CD4-positive, CD25-positive, alpha-beta regulatory T cell (primary cell): Measurements from ENCODE around the gene SERINC5. TPM values are rescaled to one million over a fixed set of nuclear protein-coding genes. Genes with fewer than 3 reads are reported as not detected.

ENCODE experiments used
- ATAC-seq, 2 donors: fragments of 150-1000 bp; cut with Tn5 transposase; one replicate each; pipeline ENCODE4 v1.10.0; 2021; ENCODE audit warnings: low read depth in 2 of 2, moderate number of reproducible peaks in 2 of 2, moderate library complexity in 1 of 2
- DNase-seq, 3 donors: peaks; one replicate each; pipeline versions ENCODE4 v3.0.0 to v3.0.0-alpha.2; 2012 to 2022; ENCODE audit warnings: mixed read lengths in 1 of 3
- H3K27ac ChIP-seq: one replicate; pipeline ENCODE4 v1.7.0; 2013; ENCODE audit warnings: mild to moderate bottlenecking, low read length; ENCODE audit not compliant: insufficient read depth, poor library complexity, severe bottlenecking
- H3K27me3 ChIP-seq: one replicate; pipeline ENCODE4 v1.7.0; 2013; ENCODE audit warnings: low read length; ENCODE audit not compliant: control insufficient read depth, insufficient read depth
- H3K36me3 ChIP-seq: one replicate; pipeline ENCODE4 v1.7.0; 2013; ENCODE audit warnings: mild to moderate bottlenecking, low read length, moderate library complexity; ENCODE audit not compliant: control insufficient read depth, insufficient read depth
- H3K4me1 ChIP-seq: 2 replicates; pipeline ENCODE4 v1.7.0; 2013; ENCODE audit warnings: mild to moderate bottlenecking, low read length; ENCODE audit not compliant: insufficient read depth, control insufficient read depth, poor library complexity, severe bottlenecking
- H3K4me3 ChIP-seq: one replicate; pipeline ENCODE4 v1.7.0; 2013; ENCODE audit warnings: low read depth, mild to moderate bottlenecking, low read length, moderate library complexity
- H3K9me3 ChIP-seq, 2 experiments: 1 replicate in 1 of 2; 2 replicates in 1 of 2; pipeline ENCODE4 v1.7.0; 2013; ENCODE audit warnings: low read length in 2 of 2, mild to moderate bottlenecking in 1 of 2, moderate library complexity in 1 of 2; ENCODE audit not compliant: control insufficient read depth in 2 of 2
- H3K27ac Mint-ChIP-seq, 3 donors: one replicate each; pipeline ENCODE4 v1.8.0; 2020 to 2022; ENCODE audit warnings: mild to moderate bottlenecking in 3 of 3, mixed read lengths in 3 of 3, moderate library complexity in 2 of 3
- H3K27me3 Mint-ChIP-seq: one replicate; pipeline ENCODE4 v1.8.0; 2022; ENCODE audit warnings: mild to moderate bottlenecking, mixed read lengths
- H3K36me3 Mint-ChIP-seq: one replicate; pipeline ENCODE4 v1.8.0; 2020; ENCODE audit warnings: mixed read lengths
- H3K4me1 Mint-ChIP-seq, 4 donors: one replicate each; pipeline ENCODE4 v1.8.0; 2020 to 2022; ENCODE audit warnings: mixed read lengths in 4 of 4, mild to moderate bottlenecking in 1 of 4
- H3K4me3 Mint-ChIP-seq, 4 donors: one replicate each; pipeline ENCODE4 v1.8.0; 2020 to 2022; ENCODE audit warnings: mild to moderate bottlenecking in 4 of 4, mixed read lengths in 4 of 4, moderate library complexity in 3 of 4
- H3K9me3 Mint-ChIP-seq, 7 donors: one replicate each; pipeline ENCODE4 v1.8.0; 2020 to 2022; ENCODE audit warnings: mixed read lengths in 7 of 7, mild to moderate bottlenecking in 3 of 7, moderate library complexity in 2 of 7
- polyA plus RNA-seq, 4 donors: library from polyadenylated mRNA; unstranded; fragments of 300-500 nt; fragmentation: Illumina TruSeq; gene quantifications; one replicate each; pipeline ENCODE4 v1.2.3, GENCODE V29; 2021
- total RNA-seq: library from RNA; stranded (reverse); gene quantifications from one replicate; pipeline ENCODE4 v1.2.3, GENCODE V29; 2022

The SERINC5 gene
- total and polyA plus RNA-seq, 5 donors from 2014 or later = 12.7 to 80.3 (median 16.9) TPM

GRCh38 chr5:80254767-80255430, 949 bp downstream of the SERINC5 start:
- H3K27ac Mint-ChIP-seq = peak overlapping the region; percentile 80 to 92 (median 90)
- DNase-seq = peak in 2 of 3 donors; percentile 46 to 50
- H3K4me1 Mint-ChIP-seq = peaks cover 21 to 67% (median 48%) of the 10 kb centered on the region in 4 donors
- no peaks in the 10 kb centered on the region for H3K36me3 ChIP-seq
- H3K27ac ChIP-seq = peak overlapping the region; percentile 86
- H3K27me3 Mint-ChIP-seq = no peaks in the 10 kb centered on the region
- no peak for ATAC-seq
- H3K4me3 ChIP-seq = peak overlapping the region; percentile 100
- H3K4me3 Mint-ChIP-seq = peak overlapping the region; percentile 91 to 96 (median 92)
- peaks cover 43% of the 10 kb centered on the region for H3K4me1 ChIP-seq
- H3K27me3 ChIP-seq = no peaks in the 10 kb centered on the region
- H3K9me3 Mint-ChIP-seq = peaks cover 0 to 3% (median 0%) of the 10 kb centered on the region in 7 donors
- no peaks in the 10 kb centered on the region for H3K9me3 ChIP-seq
- peaks cover 21% of the 10 kb centered on the region for H3K36me3 Mint-ChIP-seq

- peak overlapping the region in 3 of 4 donors; percentile 53 to 91 (median 85) for H3K4me3 Mint-ChIP-seq
- H3K27me3 Mint-ChIP-seq = no peaks in the 10 kb centered on the region
- Histone ChIP-seq H3K27me3 (no peaks in the 10 kb centered on the region), H3K36me3 (no peaks in the 10 kb centered on the region), H3K9me3 (no peaks in the 10 kb centered on the region), H3K4me1 (peaks cover 60% of the 10 kb centered on the region), H3K4me3 (no peak overlapping the region), H3K27ac (no peak overlapping the region)
- peak overlapping the region in 1 of 3 donors; percentile 5 for H3K27ac Mint-ChIP-seq
- peaks cover 38 to 84% (median 70%) of the 10 kb centered on the region in 4 donors for H3K4me1 Mint-ChIP-seq
- ATAC-seq = no peak
- peaks cover 0 to 3% (median 0%) of the 10 kb centered on the region in 7 donors for H3K9me3 Mint-ChIP-seq
- no peak for DNase-seq
- H3K36me3 Mint-ChIP-seq = peaks cover 23% of the 10 kb centered on the region
These were observed 4.2 kb downstream of the SERINC5 start for GRCh38 chr5:80251636-80252035.

- H3K4me1 Mint-ChIP-seq = peaks cover 43 to 88% (median 75%) of the 10 kb centered on the region in 4 donors
- ATAC-seq = no peak
These were observed 5.0 kb downstream of the SERINC5 start for GRCh38 chr5:80250801-80251200.

GRCh38 chr5:80249901-80250300, 5.9 kb downstream of the SERINC5 start:
- H3K4me1 ChIP-seq = peaks cover 70% of the 10 kb centered on the region
- H3K27ac ChIP-seq = peak overlapping the region; percentile 7
- Mint-ChIP-seq H3K9me3 (no peaks in the 10 kb centered on the region), H3K4me3 (peak overlapping the region in 2 of 4 donors; percentile 62 to 82), H3K27me3 (no peaks in the 10 kb centered on the region), H3K27ac (peak overlapping the region in 2 of 3 donors; percentile 17 to 30), H3K4me1 (peaks cover 40 to 93% (median 79%) of the 10 kb centered on the region in 4 donors), H3K36me3 (peaks cover 28% of the 10 kb centered on the region)
- no peaks in the 10 kb centered on the region for H3K36me3 ChIP-seq
- ATAC-seq (no peak), DNase-seq (no peak)
- H3K27me3 ChIP-seq = no peaks in the 10 kb centered on the region
- no peaks in the 10 kb centered on the region for H3K9me3 ChIP-seq
- H3K4me3 ChIP-seq = no peak overlapping the region

More at GRCh38 chr5:80250801-80251200, 5.0 kb downstream of the SERINC5 start:
- Mint-ChIP-seq H3K36me3 (peaks cover 23% of the 10 kb centered on the region), H3K9me3 (no peaks in the 10 kb centered on the region), H3K27me3 (no peaks in the 10 kb centered on the region), H3K4me3 (peak overlapping the region in 3 of 4 donors; percentile 0 to 36 (median 26)), H3K27ac (peak overlapping the region; percentile 5 to 86 (median 16))
- no peaks in the 10 kb centered on the region for H3K36me3 ChIP-seq
- no peaks in the 10 kb centered on the region for H3K27me3 ChIP-seq
- no peak for DNase-seq
- H3K27ac ChIP-seq = no peak overlapping the region
- H3K9me3 ChIP-seq = no peaks in the 10 kb centered on the region
- H3K4me1 ChIP-seq = peaks cover 63% of the 10 kb centered on the region
- H3K4me3 ChIP-seq = no peak overlapping the region

- peaks cover 0 to 2% (median 0%) of the 10 kb centered on the region in 7 donors for H3K9me3 Mint-ChIP-seq
- H3K4me3 ChIP-seq = peak overlapping the region; percentile 69
- H3K27me3 Mint-ChIP-seq = no peaks in the 10 kb centered on the region
- H3K4me3 Mint-ChIP-seq = peak overlapping the region; percentile 60 to 89 (median 76)
- ATAC-seq (no peak), DNase-seq (peak in 1 of 3 donors; percentile 30)
- H3K27ac Mint-ChIP-seq = peak overlapping the region; percentile 89 to 92 (median 90)
- peaks cover 0 to under 1% of the 10 kb centered on the region in 2 experiments for H3K9me3 ChIP-seq
- H3K36me3 Mint-ChIP-seq = peaks cover 20% of the 10 kb centered on the region
- peak overlapping the region; percentile 59 for H3K27ac ChIP-seq
- no peaks in the 10 kb centered on the region for H3K27me3 ChIP-seq
- no peaks in the 10 kb centered on the region for H3K36me3 ChIP-seq
- peaks cover 33 to 85% (median 70%) of the 10 kb centered on the region in 4 donors for H3K4me1 Mint-ChIP-seq
- H3K4me1 ChIP-seq = peaks cover 60% of the 10 kb centered on the region
These were observed 7.5 kb downstream of the SERINC5 start for GRCh38 chr5:80248378-80248777.

- peak overlapping the region; percentile 69 for H3K4me3 ChIP-seq
- Mint-ChIP-seq H3K4me3 (peak overlapping the region; percentile 60 to 89 (median 76)), H3K36me3 (peaks cover 24% of the 10 kb centered on the region), H3K27me3 (no peaks in the 10 kb centered on the region), H3K9me3 (peaks cover 0 to 7% (median 3%) of the 10 kb centered on the region in 7 donors), H3K4me1 (peaks cover 26 to 79% (median 60%) of the 10 kb centered on the region in 4 donors), H3K27ac (peak overlapping the region; percentile 89 to 92 (median 90))
- peaks cover 5% of the 10 kb centered on the region for H3K36me3 ChIP-seq
- peaks cover 51% of the 10 kb centered on the region for H3K4me1 ChIP-seq
- ATAC-seq = peak; percentile 91 to 92
- DNase-seq = peak in 2 of 3 donors; percentile 18 to 65
- H3K27ac ChIP-seq = peak overlapping the region; percentile 59
- H3K9me3 ChIP-seq = peaks cover 6 to 9% of the 10 kb centered on the region in 2 experiments
- no peaks in the 10 kb centered on the region for H3K27me3 ChIP-seq
These were observed 8.7 kb downstream of the SERINC5 start for GRCh38 chr5:80246995-80247729.

- Mint-ChIP-seq H3K4me3 (peak overlapping the region; percentile 22 to 89 (median 48)), H3K4me1 (peaks cover 26 to 78% (median 58%) of the 10 kb centered on the region in 4 donors), H3K9me3 (peaks cover 0 to 13% (median 5%) of the 10 kb centered on the region in 7 donors), H3K27me3 (no peaks in the 10 kb centered on the region), H3K36me3 (peaks cover 33% of the 10 kb centered on the region), H3K27ac (peak overlapping the region; percentile 40 to 82 (median 48))
- peak overlapping the region; percentile 59 for H3K27ac ChIP-seq
- no peaks in the 10 kb centered on the region for H3K27me3 ChIP-seq
- H3K4me3 ChIP-seq = peak overlapping the region; percentile 69
- peaks cover 46% of the 10 kb centered on the region for H3K4me1 ChIP-seq
- H3K9me3 ChIP-seq = peaks cover 8 to 9% of the 10 kb centered on the region in 2 experiments
- ATAC-seq = no peak
- DNase-seq = no peak
- H3K36me3 ChIP-seq = peaks cover 14% of the 10 kb centered on the region
These were observed 9.7 kb downstream of the SERINC5 start for GRCh38 chr5:80246001-80246758.
